DMS 273 treated with DMSO at 0.1 percent for 48 hours (cell line): ENCODE measurements around the gene CXCL16.

ENCODE experiments used
- DNase-seq: peaks from one replicate; lab custom pipeline; 2025; lab: John Stamatoyannopoulos, UW

The CXCL16 gene

GRCh38 chr17:4750606-4751005 lies 10.9 kb upstream of the CXCL16 start:
- DNase-seq, result no peak

- no peak for DNase-seq
These were observed 9.0 kb upstream of the CXCL16 start for GRCh38 chr17:4748686-4749085.

- no peak for DNase-seq
These were observed 8.1 kb upstream of the CXCL16 start for GRCh38 chr17:4747847-4748246.

GRCh38 chr17:4744999-4745969 lies 5.6 kb upstream of the CXCL16 start:
- no peak for DNase-seq

GRCh38 chr17:4743898-4744297 lies 4.2 kb upstream of the CXCL16 start:
- no peak for DNase-seq

- no peak for DNase-seq
These were observed 3.5 kb upstream of the CXCL16 start for GRCh38 chr17:4743216-4743615.

GRCh38 chr17:4742629-4743028 lies 2.9 kb upstream of the CXCL16 start:
- DNase-seq, result no peak

- DNase-seq, result no peak
These were observed 2.4 kb upstream of the CXCL16 start for GRCh38 chr17:4742133-4742532.

- no peak for DNase-seq
These were observed 1.8 kb upstream of the CXCL16 start for GRCh38 chr17:4741544-4741943.

GRCh38 chr17:4740584-4740983 lies 856 bp upstream of the CXCL16 start:
- no peak for DNase-seq

GRCh38 chr17:4740025-4740351 lies 260 bp upstream of the CXCL16 start:
- DNase-seq, result no peak

- no peak for DNase-seq
These were observed 1.3 kb downstream of the CXCL16 start for GRCh38 chr17:4738136-4739121.

- DNase-seq, result no peak
These were observed 3.7 kb downstream of the CXCL16 start for GRCh38 chr17:4735876-4736651.

- no peak for DNase-seq
These were observed 4.8 kb downstream of the CXCL16 start for GRCh38 chr17:4734857-4735475.

- no peak for DNase-seq
These were observed 6.6 kb downstream of the CXCL16 start for GRCh38 chr17:4733073-4733531.

- no peak for DNase-seq
These were observed 11.6 kb downstream of the CXCL16 start for GRCh38 chr17:4728124-4728523.

- DNase-seq, result no peak
These were observed 13.9 kb downstream of the CXCL16 start for GRCh38 chr17:4725646-4726310.

GRCh38 chr17:4724650-4725049 lies 15.1 kb downstream of the CXCL16 start:
- DNase-seq, result no peak

GRCh38 chr17:4722678-4723240 lies 17.0 kb downstream of the CXCL16 start:
- no peak for DNase-seq
